DMS153 treated with DMSO at 0.1 percent for 48 hours (cell line): Measurements from ENCODE around the gene SCARB1.

Experiments
- DNase-seq: peaks from one replicate; lab custom pipeline; 2025; ENCODE audit not compliant: unreplicated experiment; lab: John Stamatoyannopoulos, UW

The SCARB1 gene

DNA sequence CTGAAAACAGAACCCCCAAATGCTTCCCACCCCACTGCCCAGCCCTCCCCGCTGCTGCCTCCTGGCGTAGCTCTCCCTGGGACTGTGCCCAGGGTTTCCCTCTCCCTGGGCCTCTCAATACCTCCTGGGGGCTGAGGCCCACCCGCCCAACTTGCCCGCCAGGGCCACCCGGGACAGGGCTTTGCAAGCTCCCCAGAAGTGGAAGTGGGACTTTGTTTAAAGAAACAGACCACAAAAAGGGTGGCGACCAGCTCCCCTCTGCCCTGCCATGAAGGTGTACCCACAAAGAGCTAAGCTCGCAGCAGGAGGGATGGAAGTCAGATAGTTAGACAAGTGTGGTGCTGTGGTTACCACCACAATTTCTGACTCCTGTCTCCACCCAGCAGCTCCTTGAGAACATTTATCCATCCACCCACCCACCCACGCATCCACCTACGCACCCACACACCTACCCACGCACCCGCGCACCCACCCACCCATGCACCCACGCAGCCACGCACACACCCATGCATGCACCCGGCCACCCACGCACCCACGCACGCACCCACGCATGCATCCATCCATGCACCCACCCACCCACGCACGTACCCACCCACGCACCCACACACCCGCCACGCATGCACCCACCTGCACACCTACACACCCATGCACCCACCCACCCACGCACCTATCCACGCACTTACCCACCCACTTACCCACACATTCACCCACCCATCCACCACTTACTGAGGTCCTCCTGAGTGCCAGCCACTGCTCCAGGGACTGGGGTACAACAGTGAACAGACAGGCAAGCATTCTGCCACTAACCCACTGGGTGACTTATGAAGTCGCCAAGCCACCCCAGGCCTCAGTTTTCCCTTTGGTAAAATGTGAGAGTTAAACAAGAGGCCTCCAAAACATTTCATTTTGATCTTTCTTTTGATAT is 127.3 kb downstream of the SCARB1 start:
- no peak for DNase-seq

DNA sequence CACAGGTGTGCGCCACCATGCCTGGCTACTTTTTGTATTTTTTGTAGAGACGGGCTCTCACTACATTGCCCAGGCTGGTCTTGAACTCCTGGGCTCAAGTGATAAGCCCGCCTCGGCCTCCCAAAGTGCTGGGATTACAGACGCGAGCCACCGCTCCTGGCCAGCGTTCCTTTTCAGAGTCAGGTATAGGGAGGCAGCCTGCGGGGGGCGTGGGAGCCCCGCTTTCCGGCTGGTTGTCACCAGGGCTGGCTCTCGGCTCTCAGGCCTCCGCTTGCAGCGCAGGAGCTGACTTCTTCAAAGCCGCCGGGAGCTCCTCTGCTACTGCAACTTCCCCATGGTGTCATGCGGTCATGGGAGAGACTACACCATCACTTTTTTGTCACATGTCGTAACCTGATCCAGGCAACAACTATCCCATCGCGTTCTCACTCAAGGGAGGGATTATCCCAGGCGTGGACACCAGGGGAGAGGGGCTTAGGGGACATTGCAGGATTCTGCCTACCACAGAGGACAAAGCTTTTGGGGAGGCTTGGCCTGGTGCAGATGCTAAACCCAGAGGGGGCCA is 129.4 kb downstream of the SCARB1 start:
- DNase-seq: no peak

GRCh38 chr12:124733086-124733485 is 130.6 kb downstream of the SCARB1 start:
- DNase-seq: no peak

- no peak for DNase-seq
These were observed 131.2 kb downstream of the SCARB1 start for GRCh38 chr12:124732275-124733075.

DNA sequence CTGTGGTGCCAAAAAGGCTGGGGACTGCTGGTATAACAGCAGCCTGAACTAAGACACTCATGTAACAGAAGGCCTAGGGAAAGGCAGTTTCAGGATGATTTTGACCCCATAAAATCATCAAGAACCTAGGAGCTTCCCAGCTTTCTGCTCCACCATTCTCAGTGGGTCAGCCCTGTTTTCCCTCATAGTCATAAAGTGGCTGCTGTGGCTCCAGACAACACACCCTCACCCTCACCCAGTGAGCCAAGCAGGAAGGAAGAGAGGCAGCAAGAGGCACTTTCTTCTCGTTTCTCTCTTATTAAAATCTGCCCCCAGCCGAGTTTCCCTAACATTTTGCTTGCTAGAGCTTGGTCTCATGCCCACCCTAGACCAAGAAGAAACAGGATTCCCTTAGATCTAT is 131.8 kb downstream of the SCARB1 start:
- DNase-seq: no peak

GRCh38 chr12:124730455-124730932 is 133.2 kb downstream of the SCARB1 start:
- DNase-seq: no peak

- no peak for DNase-seq
These were observed 135.7 kb downstream of the SCARB1 start for GRCh38 chr12:124727922-124728321.

DNA sequence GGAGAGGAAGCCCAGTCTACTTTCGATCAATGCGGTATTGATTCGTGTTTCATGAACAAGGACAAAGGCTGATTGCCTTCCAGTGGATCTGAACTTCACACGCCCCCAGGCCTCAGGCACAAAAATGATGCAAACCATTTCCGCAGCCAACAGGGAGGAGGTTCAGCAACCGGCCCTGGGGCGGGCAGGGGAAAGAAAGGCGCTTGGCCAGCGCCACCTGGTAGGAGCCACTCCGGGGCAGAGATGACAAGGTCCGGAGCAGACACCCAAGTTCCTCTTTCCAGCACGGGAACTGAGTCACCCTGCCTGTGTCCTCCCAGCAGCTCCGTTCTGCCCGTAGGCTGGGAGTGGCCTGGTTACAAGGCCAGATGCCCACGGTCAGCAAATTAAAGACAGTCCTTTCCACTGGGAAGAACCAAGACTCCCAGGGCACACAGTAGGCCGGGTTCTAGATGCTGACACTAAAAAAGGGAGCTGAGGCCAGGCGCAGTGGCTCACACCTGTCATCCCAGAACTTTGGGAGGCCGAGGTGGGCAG is 136.3 kb downstream of the SCARB1 start:
- DNase-seq: no peak
